HG02623 (cell line): ENCODE measurements around the gene MED19.
"Not testable (repeated sequence)": the region's sequence is repeated elsewhere in the genome, so short reads cannot be mapped to it uniquely, and the experiment has no call there.

ENCODE experiments used
- ATAC-seq: cut with Tn5 transposase; IDR thresholded peaks from one replicate; pipeline ENCODE4 v1.9.1; 2021; ENCODE audit warnings: moderate library complexity; ENCODE audit not compliant: unreplicated experiment

MED19 gene

GRCh38 chr11:57711414-57712255 is at the start of gene MED19:
TSS of gene MED19 (minus strand) at chr11:57712215. CDS start at chr11:57712179, 36 bp downstream.
- ATAC-seq: peak; percentile 35

GRCh38 chr11:57758174-57758573 is 46.2 kb upstream of the MED19 start:
- ATAC-seq: no peak

- no peak for ATAC-seq
These were observed 40.9 kb upstream of the MED19 start for GRCh38 chr11:57752954-57753353.

- no peak for ATAC-seq
These were observed 39.8 kb upstream of the MED19 start, which contains the start of gene BTBD18 for GRCh38 chr11:57751676-57752253. TSS of gene BTBD18 (minus strand) at chr11:57751819. CDS start at chr11:57751188, 631 bp downstream.

- no peak for ATAC-seq
These were observed 39.2 kb upstream of the MED19 start for GRCh38 chr11:57751176-57751575.

GRCh38 chr11:57746920-57747319 is 34.9 kb upstream of the MED19 start:
- no peak for ATAC-seq

GRCh38 chr11:57745206-57745605 is 33.2 kb upstream of the MED19 start:
- no peak for ATAC-seq

GRCh38 chr11:57744357-57744756 is 32.3 kb upstream of the MED19 start:
- ATAC-seq: no peak

- no peak for ATAC-seq
These were observed 30.1 kb upstream of the MED19 start for GRCh38 chr11:57742087-57742452.

- peak; percentile 86 for ATAC-seq
These were observed 29.4 kb upstream of the MED19 start, which contains the start of gene SELENOH for GRCh38 chr11:57741132-57742086. TSS of gene SELENOH (plus strand) at chr11:57741491. CDS start at chr11:57741596, 105 bp downstream.

- no peak for ATAC-seq
These were observed 23.7 kb upstream of the MED19 start for GRCh38 chr11:57735619-57736298.

- no peak for ATAC-seq
These were observed 20.6 kb upstream of the MED19 start for GRCh38 chr11:57732661-57733060.

- no peak for ATAC-seq
These were observed 17.5 kb upstream of the MED19 start for GRCh38 chr11:57729479-57729878.

- ATAC-seq: no peak
These were observed 16.8 kb upstream of the MED19 start for GRCh38 chr11:57728829-57729228.

GRCh38 chr11:57727185-57727584 is 15.2 kb upstream of the MED19 start:
- ATAC-seq: no peak

- ATAC-seq: not testable (repeated sequence)
These were observed 4.7 kb upstream of the MED19 start for GRCh38 chr11:57716726-57717125.

GRCh38 chr11:57713835-57714234 is 1.8 kb upstream of the MED19 start:
- no peak for ATAC-seq

GRCh38 chr11:57712256-57713150 is 488 bp upstream of the MED19 start, which contains the start of gene TMX2:
TSS of gene TMX2 (plus strand) at chr11:57712593. CDS start at chr11:57712619, 26 bp downstream.
- peak; percentile 94 for ATAC-seq

- no peak for ATAC-seq
These were observed 2.1 kb downstream of the MED19 start for GRCh38 chr11:57709802-57710367.
